NCI-H1417 treated with DMSO at 0.1 percent for 48 hours (cell line): ENCODE data around the gene CELF4.
"Not testable (repeated sequence)": the region's sequence is repeated elsewhere in the genome, so short reads cannot be mapped to it uniquely, and the experiment has no call there.

Experiments
- DNase-seq: peaks from one replicate; lab custom pipeline; 2025; lab: John Stamatoyannopoulos, UW

The CELF4 gene

DNA sequence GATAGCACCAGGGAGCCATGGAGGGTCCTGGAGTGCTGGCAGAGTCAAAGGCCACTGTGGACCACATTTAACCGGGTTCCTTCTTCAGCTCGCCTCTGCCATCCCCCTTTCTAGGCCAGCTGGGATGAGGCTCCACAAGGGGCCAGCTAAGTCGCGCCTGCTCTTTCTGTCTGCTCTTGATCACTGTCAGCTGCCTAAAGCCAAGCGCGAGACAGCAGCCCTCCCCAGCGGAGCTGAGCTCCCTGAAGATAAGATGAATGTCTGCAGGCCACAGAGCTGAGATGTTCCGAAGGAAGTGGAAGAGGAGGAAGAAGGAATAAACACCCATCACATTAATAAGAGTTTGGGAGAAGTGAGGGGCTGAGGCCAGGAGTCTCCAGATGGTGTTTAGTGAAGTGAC, 99.6 kb downstream of the CELF4 start:
- DNase-seq, result no peak

DNA sequence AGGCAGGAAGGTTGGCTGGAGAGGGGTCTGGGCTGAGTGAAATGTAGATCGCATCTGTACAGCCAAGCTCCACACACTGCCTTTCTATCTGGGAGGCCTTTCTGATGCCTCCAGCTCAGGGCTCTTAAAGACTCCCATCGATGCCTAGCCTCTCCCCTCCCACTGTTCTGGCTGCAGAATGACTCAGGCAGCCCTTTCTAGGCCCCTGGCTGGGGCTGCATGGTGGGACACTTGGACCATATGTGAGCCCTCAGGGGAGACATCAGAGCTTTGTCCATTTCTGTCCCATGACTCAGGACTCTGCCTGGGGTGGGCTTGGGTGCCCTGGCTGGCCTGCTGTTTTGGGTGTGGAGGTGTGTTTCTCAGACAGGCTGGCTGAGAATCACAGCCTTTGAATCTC, 101.3 kb downstream of the CELF4 start:
- DNase-seq, result no peak

DNA sequence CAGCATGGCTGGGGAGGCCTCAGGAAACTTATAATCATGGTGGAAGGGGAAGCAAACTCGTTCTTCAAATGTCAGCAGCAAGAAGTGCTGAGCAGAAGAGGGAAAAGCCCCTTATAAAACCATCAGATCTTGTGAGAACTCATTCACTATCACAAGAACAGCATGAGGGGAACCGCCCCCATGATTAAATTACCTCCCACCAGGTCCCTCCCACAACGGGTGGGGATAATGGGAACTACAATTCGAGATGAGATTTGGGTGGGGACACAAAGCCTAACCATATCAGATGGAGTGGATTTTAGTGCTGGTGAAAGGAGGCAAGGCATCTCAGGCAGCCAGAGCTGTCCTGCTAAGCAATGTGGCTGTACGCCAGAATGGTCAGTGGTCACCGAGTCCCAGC, 104.3 kb downstream of the CELF4 start:
- DNase-seq, result not testable (repeated sequence)

DNA sequence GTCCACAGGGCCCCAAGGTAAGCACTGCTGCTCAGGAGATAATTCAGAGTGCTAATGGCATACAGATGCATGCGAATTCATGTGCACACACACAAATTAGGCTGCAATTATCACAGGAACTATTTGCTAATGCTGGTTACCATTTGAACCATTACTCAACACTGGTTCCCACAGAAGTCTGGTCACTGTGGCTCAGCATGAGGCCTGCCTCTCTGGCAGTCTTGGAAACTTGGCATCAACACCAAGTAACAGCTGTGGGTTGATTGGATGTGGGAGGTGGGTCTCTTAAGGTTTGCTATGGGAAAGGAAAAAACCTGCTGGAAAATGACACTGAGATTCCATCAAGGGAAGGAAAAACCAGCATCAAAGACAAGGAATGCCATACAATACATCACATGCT, 105.0 kb downstream of the CELF4 start:
- DNase-seq, result no peak

DNA sequence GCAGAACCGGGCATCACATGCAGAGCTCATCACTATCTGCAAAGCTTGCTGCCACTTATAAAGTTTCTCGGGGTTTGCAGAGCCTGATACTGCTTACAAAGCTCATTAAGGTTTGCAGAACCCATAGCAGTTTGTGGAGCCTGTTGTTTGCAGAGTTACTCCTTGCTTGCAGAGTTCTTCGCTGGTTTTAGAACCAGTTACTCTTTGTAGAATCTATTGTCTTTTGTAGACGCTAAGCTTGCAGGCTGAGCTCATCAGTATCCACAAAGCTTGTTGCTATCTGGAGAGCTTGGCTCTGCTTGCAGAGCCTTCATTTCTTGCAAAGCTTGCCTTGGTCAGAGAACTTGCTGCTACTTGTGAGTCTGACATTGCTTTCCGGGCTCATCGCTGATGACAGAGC, 106.9 kb downstream of the CELF4 start:
- DNase-seq, result no peak

DNA sequence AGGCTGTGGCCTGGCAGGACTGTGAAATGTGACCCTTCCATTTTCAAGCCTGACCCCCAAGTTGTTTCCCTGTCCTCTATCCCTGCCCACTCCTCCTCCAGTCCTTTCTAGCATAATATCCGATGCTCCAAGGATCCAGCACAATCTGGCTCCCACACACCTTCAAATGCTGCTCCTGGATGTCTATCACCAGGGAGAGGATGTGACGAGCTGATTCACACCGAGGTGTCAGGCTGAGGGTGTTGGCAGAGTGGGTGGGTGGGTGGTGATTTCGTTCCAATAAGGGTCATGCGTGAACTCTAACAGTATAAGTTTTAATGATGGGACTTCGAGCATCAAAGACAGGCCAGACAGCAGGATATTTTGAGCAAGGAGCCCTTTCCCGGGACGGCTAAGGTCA, 107.8 kb downstream of the CELF4 start:
- DNase-seq, result no peak

DNA sequence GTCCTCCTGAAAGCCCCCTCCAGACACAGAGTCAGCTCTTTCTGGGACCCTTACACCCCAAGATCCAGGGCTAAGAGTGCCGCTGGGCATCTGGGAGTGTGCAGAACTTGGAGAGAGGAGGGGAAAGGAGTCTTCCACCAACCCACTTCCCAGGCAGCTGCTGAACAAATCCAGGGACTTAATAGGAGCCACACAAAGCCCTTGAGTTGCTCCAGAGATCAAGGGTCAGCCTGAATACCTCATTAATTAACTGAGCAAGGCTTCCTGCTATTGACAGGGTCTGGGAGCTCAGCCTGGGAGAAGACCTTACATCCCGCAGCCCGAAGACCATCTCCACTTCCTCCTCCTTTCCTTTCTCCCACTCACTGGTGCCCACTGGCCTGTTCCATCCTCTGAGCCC, 108.3 kb downstream of the CELF4 start:
- DNase-seq, result no peak

DNA sequence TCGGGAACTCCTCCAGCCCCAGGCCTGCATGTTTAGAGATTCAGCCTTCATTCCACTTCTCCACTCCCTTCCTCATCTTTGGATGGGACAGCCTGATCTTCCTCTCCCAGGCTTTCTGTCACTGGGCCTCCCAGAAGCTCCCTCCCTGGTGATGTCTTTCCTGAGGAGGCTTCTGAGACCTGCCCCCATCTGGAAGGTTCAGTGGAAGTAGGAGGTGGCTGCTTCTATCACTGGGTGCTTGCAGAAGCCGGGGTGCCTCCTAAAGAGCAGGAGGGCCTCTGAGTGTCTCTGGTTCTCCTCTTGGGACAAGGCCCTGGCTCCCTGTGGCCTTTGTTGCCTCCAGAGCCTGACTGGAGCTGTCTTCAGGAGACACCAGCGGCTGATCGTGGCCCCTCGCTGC, 108.7 kb downstream of the CELF4 start:
- no peak for DNase-seq

DNA sequence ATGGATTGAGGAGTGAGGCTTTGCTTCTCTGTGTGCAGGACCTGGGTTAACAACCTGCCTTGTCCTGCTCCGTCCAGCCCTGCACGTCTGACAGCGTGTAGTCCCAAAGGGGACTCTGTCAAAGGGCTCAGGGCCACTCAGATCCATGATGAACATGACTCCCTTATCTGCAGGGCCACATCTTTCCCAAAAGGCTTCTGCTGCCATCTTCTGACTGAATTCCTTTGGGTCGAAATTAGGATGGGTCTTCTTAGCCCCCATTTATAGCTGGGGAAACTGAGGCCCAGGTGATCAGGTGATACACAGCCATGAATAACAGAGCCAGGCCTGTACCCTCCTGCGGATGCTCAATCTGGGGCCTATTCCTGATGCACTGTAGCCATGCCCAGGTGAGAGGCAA, 109.2 kb downstream of the CELF4 start:
- no peak for DNase-seq

DNA sequence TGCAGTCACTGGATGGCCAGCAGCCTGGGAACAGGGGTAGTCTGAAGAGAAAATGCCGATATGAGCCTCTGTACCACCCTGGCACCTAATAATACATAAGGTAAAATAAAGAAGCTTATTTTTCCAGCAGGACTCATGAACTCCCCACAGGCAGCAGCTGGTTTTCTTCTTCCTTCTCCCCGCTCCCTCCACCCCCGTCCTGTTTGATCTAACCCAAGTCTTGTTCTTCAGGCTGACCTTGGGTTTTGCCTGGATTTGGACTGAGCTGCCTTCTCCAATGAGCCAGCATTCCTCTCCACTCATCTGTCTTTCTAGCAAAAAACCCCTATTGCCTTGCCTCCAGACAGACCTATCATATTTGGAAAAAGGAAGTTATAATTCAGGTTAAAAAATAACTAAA, 111.8 kb downstream of the CELF4 start:
- DNase-seq, result no peak

DNA sequence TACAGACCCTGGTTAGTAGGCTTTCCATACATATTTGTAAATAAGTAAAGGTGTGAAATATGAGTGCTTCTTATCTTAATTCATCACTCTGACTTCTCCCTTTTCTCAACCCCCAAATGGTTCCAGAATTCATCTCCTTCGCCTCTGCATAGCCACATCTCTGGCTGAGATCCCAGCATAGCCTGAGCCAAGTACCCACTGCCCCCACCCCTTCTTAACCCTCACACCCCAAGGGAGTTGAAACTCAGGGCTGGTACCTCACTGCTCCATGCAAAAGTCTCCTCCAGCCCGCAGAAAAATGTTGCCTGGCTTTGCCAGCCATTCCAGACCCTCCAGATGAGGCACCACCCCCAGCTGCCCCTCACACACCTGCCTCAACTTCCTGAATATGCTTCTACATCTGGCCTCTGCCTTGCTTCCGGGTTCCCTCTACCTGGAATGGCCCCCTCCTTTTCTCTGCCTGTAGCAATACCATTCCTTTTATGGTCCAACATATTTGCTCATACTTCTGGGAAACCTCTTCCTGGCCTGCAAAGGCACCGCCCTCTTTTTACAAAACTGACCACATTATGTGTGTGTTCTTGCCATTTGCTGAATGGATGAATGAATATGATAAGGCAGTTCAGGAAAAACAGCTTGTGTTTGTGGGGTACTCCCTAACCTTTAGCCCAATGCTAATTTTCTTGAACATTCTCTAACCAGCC, 112.8 kb downstream of the CELF4 start:
- DNase-seq, result no peak

DNA sequence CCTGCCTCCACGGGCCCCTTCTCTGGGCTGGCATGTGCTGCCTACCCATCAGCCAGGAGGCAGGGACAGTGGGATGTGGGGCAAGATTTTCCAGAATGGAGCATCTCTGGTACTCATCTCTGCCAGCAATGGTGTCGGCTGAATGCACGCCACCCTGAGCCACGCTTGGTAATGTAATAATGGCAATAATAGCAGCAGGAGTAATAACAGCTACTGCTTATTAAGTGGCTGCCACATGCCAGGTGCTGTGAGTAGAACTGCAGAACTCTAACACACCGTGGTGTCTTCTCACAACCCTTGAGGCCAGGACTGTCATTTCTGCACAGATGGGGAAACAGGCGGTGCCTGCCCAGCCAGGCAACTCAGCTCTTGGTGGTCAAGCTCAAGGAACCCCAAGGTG, 113.6 kb downstream of the CELF4 start:
- peak; percentile 62 for DNase-seq

DNA sequence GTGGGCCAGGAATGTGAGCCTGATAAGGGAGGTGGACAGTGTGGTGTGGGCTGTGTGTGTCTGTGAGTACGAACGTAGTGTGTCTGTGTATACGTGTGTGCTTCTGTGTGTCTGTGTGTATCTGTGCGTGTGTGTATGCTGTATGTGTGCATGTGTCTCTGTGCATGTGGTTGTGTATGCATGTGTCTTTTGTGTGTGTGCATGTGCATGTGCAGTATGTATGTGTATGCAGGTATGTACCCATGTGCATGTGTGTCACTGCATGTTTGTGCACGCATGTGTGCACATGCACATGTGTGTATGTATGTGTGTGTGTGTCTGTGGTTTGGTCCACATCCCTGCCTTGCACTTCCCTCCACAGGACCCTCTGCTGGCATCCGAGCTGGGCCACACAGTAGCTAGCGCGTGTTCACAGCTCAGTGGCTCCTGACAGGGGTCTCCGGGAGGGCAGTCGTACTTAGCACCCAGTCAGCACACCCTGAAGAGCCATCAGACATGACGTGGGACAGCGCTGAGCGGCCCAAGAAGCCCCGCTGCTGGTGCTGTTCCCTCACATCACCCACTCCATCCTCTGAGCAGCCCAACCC, 114.3 kb downstream of the CELF4 start:
- DNase-seq, result no peak

DNA sequence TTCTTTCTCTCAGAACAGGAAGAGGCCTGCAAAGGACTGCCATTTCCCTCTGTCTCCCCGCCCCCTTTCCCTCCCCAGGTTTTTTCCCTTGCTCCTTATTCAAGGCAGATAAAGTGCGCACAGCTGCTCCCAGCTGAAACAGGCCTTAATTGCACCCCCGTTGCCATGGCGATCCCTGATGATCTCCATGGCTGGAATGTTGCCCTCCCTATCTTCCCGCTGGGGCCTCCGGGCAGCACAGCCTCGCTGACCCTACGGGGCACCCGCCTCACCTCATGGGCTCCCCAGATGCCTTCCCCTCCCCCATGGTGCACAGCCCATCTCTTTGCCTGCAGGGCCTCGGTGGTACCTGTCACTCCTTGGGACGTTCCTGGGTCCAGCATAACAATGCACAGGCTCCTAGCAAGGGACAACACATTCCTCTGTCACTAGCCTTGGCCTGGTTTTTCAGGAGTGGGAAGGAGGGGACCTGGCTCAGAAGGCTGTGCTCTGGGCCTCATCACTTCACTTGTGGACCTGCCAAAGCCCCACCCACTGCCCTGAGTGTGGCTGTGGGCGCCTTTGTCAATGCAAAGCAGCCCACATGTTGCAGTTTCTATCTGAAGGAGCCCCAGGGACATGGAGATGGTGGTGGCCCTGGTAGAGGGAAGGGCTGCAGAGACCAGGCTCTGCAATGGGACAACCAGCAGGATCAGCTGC, 115.0 kb downstream of the CELF4 start:
- peak; percentile 85 for DNase-seq

DNA sequence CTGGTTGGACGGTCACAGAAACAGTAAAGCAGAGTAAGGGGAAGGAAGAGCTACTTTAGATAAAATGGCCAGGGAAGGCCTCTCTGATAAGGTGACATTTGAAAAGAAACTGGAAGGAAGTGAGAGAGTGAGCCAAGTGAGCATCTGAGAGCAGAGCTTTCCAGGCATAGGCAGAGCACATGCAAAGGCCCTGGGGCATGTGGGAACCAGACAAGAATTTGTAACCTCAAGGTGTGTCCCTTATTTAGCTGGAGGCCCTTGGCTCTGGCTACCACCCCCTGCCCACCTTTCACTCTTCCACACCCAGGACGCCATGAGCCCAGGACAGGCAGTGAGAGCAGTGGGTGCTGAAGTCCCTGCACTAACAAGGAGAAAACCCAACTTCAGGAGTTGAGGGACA, 116.0 kb downstream of the CELF4 start:
- no peak for DNase-seq

DNA sequence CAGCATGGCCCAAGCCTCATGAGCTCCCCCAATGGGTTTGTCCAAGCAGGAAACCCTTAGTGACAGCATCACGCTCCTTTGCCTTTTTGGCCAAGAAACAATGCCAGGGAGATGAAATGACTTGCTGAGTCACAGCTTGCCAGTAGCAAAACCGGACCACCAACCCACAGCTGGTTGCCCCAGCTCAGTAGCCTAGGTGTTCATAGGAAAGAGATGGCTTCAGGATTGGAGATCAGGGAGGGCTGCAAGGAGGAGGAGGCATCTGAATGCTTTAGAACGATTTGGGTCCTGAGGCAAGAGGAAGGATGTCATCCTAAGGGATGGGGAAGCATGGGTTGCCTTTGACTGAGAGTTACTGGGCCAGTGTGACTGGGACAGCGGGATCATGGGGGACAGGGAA, 116.7 kb downstream of the CELF4 start:
- no peak for DNase-seq

DNA sequence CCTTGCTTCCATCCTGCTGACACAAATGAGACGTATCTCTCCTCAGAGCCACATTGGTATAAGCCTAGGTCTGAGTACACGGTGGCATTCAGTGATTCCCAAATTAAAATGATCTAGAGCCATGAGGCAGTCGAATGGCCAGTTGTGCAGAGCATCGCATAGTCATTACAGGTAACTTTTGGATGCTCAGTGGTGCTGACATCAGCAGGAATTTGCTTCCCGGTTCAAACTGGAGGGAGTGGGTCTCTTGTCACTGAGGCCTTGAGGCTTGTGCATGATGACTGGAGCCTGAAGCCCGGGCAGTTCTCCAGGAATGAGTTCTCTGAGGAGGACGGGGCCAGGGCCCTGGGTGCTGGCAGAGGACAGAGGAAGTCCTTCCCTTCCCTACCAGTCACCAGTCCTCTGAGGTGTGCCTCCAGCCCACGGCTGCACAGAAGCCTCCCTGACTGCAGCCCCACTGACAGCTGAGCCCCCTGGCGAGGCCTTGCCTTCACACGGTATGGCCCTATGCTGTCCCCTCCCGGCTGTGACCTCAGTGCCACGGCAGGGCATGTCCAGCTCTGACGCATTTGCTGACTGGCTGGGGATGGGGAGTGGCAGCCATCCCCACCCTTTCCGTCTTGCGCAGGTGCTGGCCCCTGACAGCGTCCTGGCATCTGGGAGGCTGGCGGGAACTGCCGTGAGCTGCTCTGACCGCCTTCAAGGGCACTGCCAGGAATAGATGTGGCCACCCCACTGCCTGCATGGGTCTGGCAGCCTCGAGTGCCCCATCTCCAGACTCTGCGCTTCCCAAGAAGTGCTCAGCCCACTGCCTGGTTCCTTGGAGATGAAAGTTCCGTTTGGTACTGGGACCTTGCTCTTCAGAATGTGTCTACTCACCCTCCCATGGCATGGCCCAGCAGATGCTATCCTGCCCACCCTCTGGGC, 117.4 kb downstream of the CELF4 start:
- no peak for DNase-seq

DNA sequence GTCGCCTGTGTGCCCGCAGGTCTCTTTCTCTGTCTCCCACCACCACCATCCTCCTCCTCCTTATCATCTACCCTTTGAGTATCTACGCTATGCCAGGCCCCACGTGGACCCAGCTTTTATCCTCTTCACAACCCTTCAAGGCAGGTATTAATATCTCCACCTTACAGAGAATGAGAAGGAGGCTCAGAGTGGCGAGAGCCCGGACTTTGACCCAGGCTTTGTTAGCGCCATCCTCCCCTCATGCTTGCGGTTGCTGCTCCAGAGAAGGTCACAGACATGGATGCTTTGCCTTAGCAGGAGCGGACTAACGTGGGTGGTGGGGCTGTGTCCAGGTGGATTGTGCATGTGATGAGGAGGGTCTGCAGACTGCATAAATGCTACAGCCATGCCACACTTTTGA, 119.8 kb downstream of the CELF4 start:
- no peak for DNase-seq

DNA sequence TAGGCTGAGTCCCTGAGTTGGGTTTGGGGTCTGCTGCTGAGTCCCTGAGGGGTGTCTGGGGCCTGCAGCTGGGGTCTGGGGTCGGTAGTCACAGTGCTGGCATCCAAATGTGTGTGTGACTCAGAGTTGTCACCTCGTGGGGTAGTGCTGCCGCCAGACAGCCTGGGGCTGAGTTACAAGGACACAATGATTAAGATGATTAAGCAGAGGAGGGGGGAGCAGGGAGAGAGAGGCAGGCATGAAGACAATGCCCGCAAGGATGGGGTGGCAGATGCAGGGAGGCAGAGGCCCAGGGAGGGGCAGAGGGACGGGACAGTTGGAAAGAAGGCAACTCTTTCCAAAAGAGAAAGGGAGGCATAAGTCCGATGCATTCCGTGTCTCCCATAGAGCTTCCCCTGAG, 120.2 kb downstream of the CELF4 start:
- no peak for DNase-seq

DNA sequence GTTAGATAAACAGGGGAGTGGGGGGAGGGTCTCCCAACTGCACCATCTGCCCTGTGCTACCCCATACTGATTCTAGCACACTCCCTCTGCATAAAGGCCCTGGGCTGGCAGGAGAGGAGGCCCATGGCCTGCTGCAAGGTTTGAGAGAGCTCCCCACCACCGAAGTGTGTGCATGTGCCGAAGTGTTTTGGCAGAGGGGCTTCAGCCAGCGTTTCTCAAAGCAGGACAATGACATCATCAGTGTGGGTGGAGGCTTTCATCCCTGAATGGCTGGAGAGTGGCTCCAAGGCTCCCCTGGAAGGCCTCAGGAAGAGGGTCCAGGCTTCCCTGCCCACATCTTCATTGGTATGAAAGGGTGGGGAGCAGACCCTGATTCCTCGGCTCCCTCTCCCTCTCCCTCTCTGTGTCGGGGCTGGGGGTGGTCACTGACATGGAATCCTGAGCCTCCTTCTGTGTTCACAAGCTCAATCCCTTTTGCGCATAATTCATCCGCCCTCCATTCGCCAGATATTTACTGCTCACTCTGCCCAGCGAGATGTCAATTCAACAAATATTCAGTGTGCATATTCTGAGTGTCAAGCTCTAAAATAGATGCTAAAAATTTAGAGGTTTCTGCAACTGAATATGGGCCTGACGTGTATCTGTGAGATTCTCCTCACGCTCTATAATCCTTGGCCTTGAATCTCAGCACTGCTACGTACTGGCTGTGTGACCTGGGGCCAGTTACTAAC, 122.1 kb downstream of the CELF4 start:
- no peak for DNase-seq

DNA sequence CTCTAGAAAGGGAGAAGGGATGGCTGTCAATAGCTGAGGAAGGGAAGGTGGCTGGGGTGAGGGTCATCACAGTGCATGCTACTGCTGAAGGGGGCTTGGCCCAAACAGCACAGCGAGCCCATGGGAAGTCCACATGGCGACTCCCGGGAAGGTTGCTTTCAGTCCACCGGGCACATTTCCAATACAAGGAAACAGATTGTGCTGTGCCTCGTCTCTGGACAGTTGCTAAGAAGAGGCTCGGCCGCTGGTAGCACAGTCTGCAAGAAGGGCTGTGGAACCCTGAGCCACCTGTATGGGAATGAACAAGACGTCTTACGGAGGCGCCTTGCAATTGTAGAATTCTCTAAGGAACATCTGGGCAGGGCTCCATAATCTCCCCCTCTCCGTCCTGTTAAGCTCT, 123.1 kb downstream of the CELF4 start:
- DNase-seq, result no peak

DNA sequence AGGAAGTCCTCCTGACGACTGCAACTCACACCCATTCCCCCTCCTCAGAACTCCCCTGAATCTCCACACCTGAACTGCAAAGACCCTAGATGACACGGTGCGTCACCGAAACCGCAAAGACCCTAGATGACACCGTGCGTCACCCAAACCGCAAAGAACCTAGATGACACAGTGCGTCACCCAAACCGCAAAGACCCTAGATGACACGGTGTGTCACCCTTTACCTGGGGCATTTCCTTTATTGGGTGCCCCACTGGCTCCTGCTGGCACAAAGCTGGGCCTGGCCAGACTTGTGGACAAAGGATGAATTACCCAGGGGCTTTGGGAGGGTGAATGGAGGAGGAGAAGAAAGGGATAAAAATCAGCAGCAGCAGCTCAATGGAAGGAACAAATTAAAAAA, 123.8 kb downstream of the CELF4 start:
- DNase-seq, result no peak
